ENCODE data around the gene CHST11.

DNA sequence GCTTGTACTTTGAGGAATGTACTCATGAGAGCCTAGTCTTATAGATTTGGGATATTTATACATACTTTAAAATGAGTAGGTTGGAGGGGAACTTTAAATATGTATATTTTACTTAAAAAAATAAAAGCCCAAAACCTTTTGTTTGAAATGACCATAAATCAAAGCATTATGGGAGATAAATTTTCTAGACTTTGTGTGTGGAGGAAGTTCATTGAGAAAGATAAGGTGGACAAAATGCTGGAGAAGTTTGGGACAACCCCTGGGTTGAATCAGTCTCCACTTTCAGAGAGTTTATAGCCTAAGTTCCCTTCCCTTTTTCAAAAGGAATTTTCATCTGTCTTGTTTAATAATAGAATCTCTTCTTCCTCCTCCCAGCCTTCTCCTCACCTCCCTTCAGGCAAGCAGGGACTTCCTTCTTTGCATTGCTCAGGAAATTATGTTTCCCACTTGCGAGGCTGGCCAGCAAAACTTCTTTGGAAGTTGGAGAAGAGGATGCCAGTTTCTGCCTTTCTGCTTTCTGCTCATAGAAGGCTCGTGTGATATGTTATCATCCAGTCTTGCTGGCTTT is 54.2 kb downstream of the CHST11 start:
- TF ChIP-seq, protein P1, sequence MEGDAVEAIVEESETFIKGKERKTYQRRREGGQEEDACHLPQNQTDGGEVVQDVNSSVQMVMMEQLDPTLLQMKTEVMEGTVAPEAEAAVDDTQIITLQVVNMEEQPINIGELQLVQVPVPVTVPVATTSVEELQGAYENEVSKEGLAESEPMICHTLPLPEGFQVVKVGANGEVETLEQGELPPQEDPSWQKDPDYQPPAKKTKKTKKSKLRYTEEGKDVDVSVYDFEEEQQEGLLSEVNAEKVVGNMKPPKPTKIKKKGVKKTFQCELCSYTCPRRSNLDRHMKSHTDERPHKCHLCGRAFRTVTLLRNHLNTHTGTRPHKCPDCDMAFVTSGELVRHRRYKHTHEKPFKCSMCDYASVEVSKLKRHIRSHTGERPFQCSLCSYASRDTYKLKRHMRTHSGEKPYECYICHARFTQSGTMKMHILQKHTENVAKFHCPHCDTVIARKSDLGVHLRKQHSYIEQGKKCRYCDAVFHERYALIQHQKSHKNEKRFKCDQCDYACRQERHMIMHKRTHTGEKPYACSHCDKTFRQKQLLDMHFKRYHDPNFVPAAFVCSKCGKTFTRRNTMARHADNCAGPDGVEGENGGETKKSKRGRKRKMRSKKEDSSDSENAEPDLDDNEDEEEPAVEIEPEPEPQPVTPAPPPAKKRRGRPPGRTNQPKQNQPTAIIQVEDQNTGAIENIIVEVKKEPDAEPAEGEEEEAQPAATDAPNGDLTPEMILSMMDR (optimal IDR thresholded peaks at IDR 0.05 in 1 of 3, IDR thresholded peaks at IDR 0.05 in 1 of 3, conservative IDR thresholded peaks at IDR 0.05 in 1 of 3; ENCODE audit: extremely low read depth in 1 of 3, insufficient read depth in 2 of 3, low read length in 3 of 3) = no peak
- TF ChIP-seq EZH2 (IDR thresholded peaks at IDR 0.05; ENCODE audit: low read length) = no peak
